Neural cell (in vitro differentiated cells): ENCODE results near the gene ITGB6.

ENCODE experiments used
- CTCF ChIP-seq: fragments of 450-650 bp; IDR thresholded peaks from 2 replicates; pipeline ENCODE4 v1.5.1; 2014; ENCODE audit warnings: antibody characterized with exemption, mild to moderate bottlenecking, moderate library complexity; ENCODE audit not compliant: poor library complexity, severe bottlenecking
- EP300 ChIP-seq: fragments of 450-650 bp; conservative IDR thresholded peaks from 2 replicates; pipeline ENCODE4 v1.6.1; 2014; ENCODE audit warnings: antibody characterized with exemption, mild to moderate bottlenecking, moderate library complexity; ENCODE audit not compliant: poor library complexity, severe bottlenecking
- EZH2 ChIP-seq: fragments of 200-600, 300-800 bp; shearing (Covaris generic), sonication (generic); IDR thresholded peaks from 2 replicates; pipeline ENCODE4 v1.6.1; 2014; ENCODE audit warnings: antibody characterized with exemption, low read length, borderline replicate concordance, mild to moderate bottlenecking; ENCODE audit not compliant: insufficient read depth, poor library complexity, severe bottlenecking
- MXI1 ChIP-seq: fragments of 450-650 bp; conservative IDR thresholded peaks from 2 replicates; pipeline ENCODE4 v1.6.1; 2014; ENCODE audit warnings: antibody characterized with exemption, mild to moderate bottlenecking; ENCODE audit not compliant: poor library complexity, severe bottlenecking
- POLR2AphosphoS5 ChIP-seq: IDR thresholded peaks from 2 replicates; pipeline ENCODE4 v1.6.1; 2012
- RAD21 ChIP-seq: fragments of 450-650 bp; conservative IDR thresholded peaks from 2 replicates; pipeline ENCODE4 v1.6.1; 2014; ENCODE audit warnings: antibody characterized with exemption, mild to moderate bottlenecking, moderate library complexity
- SMC3 ChIP-seq: fragments of 450-650 bp; conservative IDR thresholded peaks from 2 replicates; pipeline ENCODE4 v1.6.1; 2014; ENCODE audit warnings: antibody characterized with exemption, mild to moderate bottlenecking, moderate library complexity; ENCODE audit not compliant: poor library complexity
- TAF1 ChIP-seq: IDR thresholded peaks from 2 replicates; pipeline ENCODE4 v1.6.1; 2012; ENCODE audit warnings: low read depth
- TF ChIP-seq, protein P1 (sequence below): IDR thresholded peaks from 2 replicates; pipeline ENCODE4 v1.6.1; 2012; ENCODE audit warnings: borderline replicate concordance

DNA sequence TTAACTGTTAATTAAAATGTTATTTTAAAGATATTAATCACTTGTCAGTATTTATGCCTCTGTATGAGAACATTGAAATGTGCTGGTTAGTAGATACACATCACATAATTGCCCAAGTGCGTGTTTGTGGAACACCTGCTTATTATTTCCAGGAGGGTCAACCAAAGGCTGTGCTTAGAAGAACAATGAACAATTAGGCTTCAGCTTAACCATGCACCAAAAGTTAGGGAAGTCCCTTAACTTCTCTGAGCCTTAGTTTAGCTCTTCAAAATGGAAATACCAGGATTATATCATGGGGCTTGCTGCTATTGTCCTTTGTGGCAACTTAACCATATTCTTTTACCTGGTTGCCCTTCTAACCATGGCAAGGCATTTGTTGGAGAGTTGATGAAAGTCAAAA, 94.7 kb downstream of the ITGB6 start:
- no peak for TF ChIP-seq CTCF
- no peak for TF ChIP-seq SMC3
- no peak for TF ChIP-seq EZH2
- no peak for TF ChIP-seq EP300
- TF ChIP-seq TAF1, result no peak
- TF ChIP-seq POLR2AphosphoS5, result no peak
- TF ChIP-seq RAD21, result no peak
- TF ChIP-seq, protein P1, sequence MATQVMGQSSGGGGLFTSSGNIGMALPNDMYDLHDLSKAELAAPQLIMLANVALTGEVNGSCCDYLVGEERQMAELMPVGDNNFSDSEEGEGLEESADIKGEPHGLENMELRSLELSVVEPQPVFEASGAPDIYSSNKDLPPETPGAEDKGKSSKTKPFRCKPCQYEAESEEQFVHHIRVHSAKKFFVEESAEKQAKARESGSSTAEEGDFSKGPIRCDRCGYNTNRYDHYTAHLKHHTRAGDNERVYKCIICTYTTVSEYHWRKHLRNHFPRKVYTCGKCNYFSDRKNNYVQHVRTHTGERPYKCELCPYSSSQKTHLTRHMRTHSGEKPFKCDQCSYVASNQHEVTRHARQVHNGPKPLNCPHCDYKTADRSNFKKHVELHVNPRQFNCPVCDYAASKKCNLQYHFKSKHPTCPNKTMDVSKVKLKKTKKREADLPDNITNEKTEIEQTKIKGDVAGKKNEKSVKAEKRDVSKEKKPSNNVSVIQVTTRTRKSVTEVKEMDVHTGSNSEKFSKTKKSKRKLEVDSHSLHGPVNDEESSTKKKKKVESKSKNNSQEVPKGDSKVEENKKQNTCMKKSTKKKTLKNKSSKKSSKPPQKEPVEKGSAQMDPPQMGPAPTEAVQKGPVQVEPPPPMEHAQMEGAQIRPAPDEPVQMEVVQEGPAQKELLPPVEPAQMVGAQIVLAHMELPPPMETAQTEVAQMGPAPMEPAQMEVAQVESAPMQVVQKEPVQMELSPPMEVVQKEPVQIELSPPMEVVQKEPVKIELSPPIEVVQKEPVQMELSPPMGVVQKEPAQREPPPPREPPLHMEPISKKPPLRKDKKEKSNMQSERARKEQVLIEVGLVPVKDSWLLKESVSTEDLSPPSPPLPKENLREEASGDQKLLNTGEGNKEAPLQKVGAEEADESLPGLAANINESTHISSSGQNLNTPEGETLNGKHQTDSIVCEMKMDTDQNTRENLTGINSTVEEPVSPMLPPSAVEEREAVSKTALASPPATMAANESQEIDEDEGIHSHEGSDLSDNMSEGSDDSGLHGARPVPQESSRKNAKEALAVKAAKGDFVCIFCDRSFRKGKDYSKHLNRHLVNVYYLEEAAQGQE, result no peak
- TF ChIP-seq MXI1, result no peak
